Fibroblast of peridontal ligament (primary cell): ENCODE measurements around the gene CLC.
"Not testable (repeated sequence)": the region's sequence is repeated elsewhere in the genome, so short reads cannot be mapped to it uniquely, and the experiment has no call there.

ENCODE experiments used
- DNase-seq: peaks from one replicate; pipeline ENCODE4 v3.0.0-alpha.2; 2010; ENCODE audit errors: extremely low read depth

The CLC gene

GRCh38 chr19:39737891-39738290 lies at the start of gene CLC:
CLC (minus strand) TSS chr19:39738029; CDS start chr19:39737952, 77 bp downstream.
- no peak for DNase-seq

- no peak for DNase-seq
Observed at GRCh38 chr19:39780894-39781293, 43.1 kb upstream of the CLC start.

GRCh38 chr19:39778763-39779162 lies 40.9 kb upstream of the CLC start, which contains the start of gene LEUTX:
LEUTX (plus strand) TSS chr19:39778854; CDS start chr19:39778921, 67 bp downstream.
- no peak for DNase-seq

- DNase-seq = no peak
Observed at GRCh38 chr19:39768786-39769185, 31.0 kb upstream of the CLC start.

- no peak for DNase-seq
Observed at GRCh38 chr19:39768334-39768733, 30.5 kb upstream of the CLC start.

GRCh38 chr19:39765091-39766076 lies 27.6 kb upstream of the CLC start:
- peak; percentile 63 for DNase-seq

- DNase-seq = not testable (repeated sequence)
Observed at GRCh38 chr19:39761851-39762250, 24.0 kb upstream of the CLC start.

- no peak for DNase-seq
Observed at GRCh38 chr19:39759457-39760184, 21.8 kb upstream of the CLC start.

GRCh38 chr19:39754971-39755370 lies 17.1 kb upstream of the CLC start:
- no peak for DNase-seq

- DNase-seq = no peak
Observed at GRCh38 chr19:39754544-39754943, 16.7 kb upstream of the CLC start.

GRCh38 chr19:39752795-39753194 lies 15.0 kb upstream of the CLC start:
- no peak for DNase-seq

- no peak for DNase-seq
Observed at GRCh38 chr19:39752390-39752789, 14.6 kb upstream of the CLC start.

- DNase-seq = no peak
Observed at GRCh38 chr19:39749981-39750380, 12.2 kb upstream of the CLC start.

- no peak for DNase-seq
Observed at GRCh38 chr19:39746836-39747529, 9.2 kb upstream of the CLC start.

GRCh38 chr19:39745643-39746042 lies 7.8 kb upstream of the CLC start:
- no peak for DNase-seq

GRCh38 chr19:39740395-39740794 lies 2.6 kb upstream of the CLC start:
- DNase-seq = no peak

GRCh38 chr19:39738814-39739213 lies 985 bp upstream of the CLC start:
- no peak for DNase-seq

GRCh38 chr19:39737351-39737750 lies 478 bp downstream of the CLC start:
- DNase-seq = no peak

GRCh38 chr19:39736088-39736487 lies 1.7 kb downstream of the CLC start:
- no peak for DNase-seq

GRCh38 chr19:39735688-39736087 lies 2.1 kb downstream of the CLC start:
- DNase-seq = no peak

- DNase-seq = no peak
Observed at GRCh38 chr19:39733841-39734240, 4.0 kb downstream of the CLC start.

GRCh38 chr19:39731685-39732084 lies 6.1 kb downstream of the CLC start:
- DNase-seq = no peak
